ENCODE results near the gene CPLX1.

CPLX1 gene

GRCh38 chr4:819401-820229, 6.3 kb downstream of the CPLX1 start:
- TF ChIP-seq CTCF (conservative IDR thresholded peaks at IDR 0.05; ENCODE audit: low read depth, low read length): no peak
- Histone ChIP-seq H3K4me2 (no peak overlapping the region), H3K27me3 (ENCODE audit: insufficient read depth, low read depth) (peaks cover 18% of the 10 kb centered on the region), H3K79me2 (ENCODE audit: insufficient read depth, low read depth) (no peaks in the 10 kb centered on the region), H3K4me3 (IDR thresholded peaks at IDR 0.05; ENCODE audit: insufficient read depth, low read depth, low read length) (no peak overlapping the region), H3K9ac (no peak overlapping the region), H3K36me3 (ENCODE audit: insufficient read depth) (no peaks in the 10 kb centered on the region), H3K4me1 (ENCODE audit: low read depth, poor library complexity, severe bottlenecking) (no peaks in the 10 kb centered on the region), H2AFZ (ENCODE audit: low read depth) (no peak overlapping the region), H3K27ac (no peak overlapping the region), H4K20me1 (ENCODE audit: insufficient read depth) (no peaks in the 10 kb centered on the region)

- Histone ChIP-seq H3K4me1 (ENCODE audit: low read depth, poor library complexity, severe bottlenecking) (no peaks in the 10 kb centered on the region), H3K9ac (no peak overlapping the region), H3K4me2 (no peak overlapping the region), H3K27me3 (ENCODE audit: insufficient read depth, low read depth) (peaks cover 25% of the 10 kb centered on the region), H3K27ac (no peak overlapping the region), H3K36me3 (ENCODE audit: insufficient read depth) (no peaks in the 10 kb centered on the region), H4K20me1 (ENCODE audit: insufficient read depth) (no peaks in the 10 kb centered on the region), H3K79me2 (ENCODE audit: insufficient read depth, low read depth) (no peaks in the 10 kb centered on the region), H3K4me3 (IDR thresholded peaks at IDR 0.05; ENCODE audit: insufficient read depth, low read depth, low read length) (no peak overlapping the region), H2AFZ (ENCODE audit: low read depth) (no peak overlapping the region)
- no peak for TF ChIP-seq CTCF (conservative IDR thresholded peaks at IDR 0.05; ENCODE audit: low read depth, low read length)
Observed at GRCh38 chr4:818106-818921, 7.6 kb downstream of the CPLX1 start.

GRCh38 chr4:815464-816146, 10.3 kb downstream of the CPLX1 start:
- no peaks in the 10 kb centered on the region for H4K20me1 ChIP-seq (ENCODE audit: insufficient read depth)
- TF ChIP-seq CTCF (conservative IDR thresholded peaks at IDR 0.05; ENCODE audit: low read depth, low read length): no peak
- no peak overlapping the region for H2AFZ ChIP-seq (ENCODE audit: low read depth)
- no peaks in the 10 kb centered on the region for H3K36me3 ChIP-seq (ENCODE audit: insufficient read depth)
- H3K9ac ChIP-seq: no peak overlapping the region
- H3K4me2 ChIP-seq: no peak overlapping the region
- no peak overlapping the region for H3K4me3 ChIP-seq (IDR thresholded peaks at IDR 0.05; ENCODE audit: insufficient read depth, low read depth, low read length)
- H3K79me2 ChIP-seq (ENCODE audit: insufficient read depth, low read depth): no peaks in the 10 kb centered on the region
- no peaks in the 10 kb centered on the region for H3K4me1 ChIP-seq (ENCODE audit: low read depth, poor library complexity, severe bottlenecking)
- H3K27ac ChIP-seq: no peak overlapping the region
- peaks cover 28% of the 10 kb centered on the region for H3K27me3 ChIP-seq (ENCODE audit: insufficient read depth, low read depth)

GRCh38 chr4:814312-814850, 11.5 kb downstream of the CPLX1 start:
- no peak for TF ChIP-seq CTCF (conservative IDR thresholded peaks at IDR 0.05; ENCODE audit: low read depth, low read length)
- no peaks in the 10 kb centered on the region for H3K4me1 ChIP-seq (ENCODE audit: low read depth, poor library complexity, severe bottlenecking)
- H4K20me1 ChIP-seq (ENCODE audit: insufficient read depth): no peaks in the 10 kb centered on the region
- peaks cover 28% of the 10 kb centered on the region for H3K27me3 ChIP-seq (ENCODE audit: insufficient read depth, low read depth)
- H3K36me3 ChIP-seq (ENCODE audit: insufficient read depth): no peaks in the 10 kb centered on the region
- no peak overlapping the region for H3K27ac ChIP-seq
- H3K4me2 ChIP-seq: no peak overlapping the region
- H3K4me3 ChIP-seq (IDR thresholded peaks at IDR 0.05; ENCODE audit: insufficient read depth, low read depth, low read length): no peak overlapping the region
- H3K9ac ChIP-seq: no peak overlapping the region
- H3K79me2 ChIP-seq (ENCODE audit: insufficient read depth, low read depth): no peaks in the 10 kb centered on the region
- no peak overlapping the region for H2AFZ ChIP-seq (ENCODE audit: low read depth)
